ENCODE measurements around the gene MDM4. TPM values are rescaled to one million over a fixed set of nuclear protein-coding genes. Genes with fewer than 3 reads are reported as not detected.

The MDM4 gene
- total RNA-seq, 1 experiment from 2014 or later, result 49.6 TPM

DNA sequence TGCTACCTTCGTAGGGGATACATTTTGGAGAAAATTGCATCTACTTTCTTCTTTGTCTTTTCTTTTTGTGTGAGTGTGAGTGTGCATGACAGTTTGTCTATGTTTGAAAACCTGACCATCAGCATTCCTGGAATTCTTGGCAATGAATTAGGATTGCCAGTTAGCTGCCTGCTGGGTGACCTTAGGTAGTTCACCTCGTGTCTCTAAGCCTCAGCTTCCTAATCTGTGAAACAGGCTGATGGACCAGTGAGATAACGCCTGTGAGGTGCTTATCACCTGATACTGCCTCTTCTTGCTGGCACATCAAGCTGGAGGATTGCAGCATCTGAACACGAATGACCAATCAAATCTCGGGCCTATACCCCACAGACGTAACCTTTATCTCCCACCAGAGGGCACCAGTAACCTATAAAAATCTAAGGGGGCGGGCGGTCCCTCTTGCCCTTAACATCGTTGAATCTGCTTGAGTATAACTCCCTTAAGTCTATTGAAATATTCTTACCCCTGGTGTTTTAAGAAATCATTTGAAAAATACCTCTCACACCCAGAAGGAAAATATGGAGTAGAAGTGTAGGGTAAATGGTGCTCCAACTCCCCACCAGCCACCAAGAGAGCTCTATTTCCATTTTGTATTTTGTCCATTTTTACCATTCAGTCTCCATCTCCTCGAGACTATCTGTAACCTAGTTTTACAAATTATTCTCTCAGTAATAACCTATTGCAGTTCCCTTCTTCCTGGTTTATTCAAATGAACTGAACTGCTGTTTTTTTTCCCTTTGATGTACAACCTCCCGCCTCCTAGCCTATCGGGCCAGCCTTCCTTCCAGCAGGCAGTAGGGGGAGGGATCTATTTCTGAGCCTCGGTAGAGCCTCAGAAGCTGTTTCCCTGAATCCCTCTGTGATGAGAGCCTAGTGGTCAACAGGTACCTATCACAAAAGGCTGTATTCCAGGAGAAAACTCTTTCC is 49.7 kb downstream of the MDM4 start:
- H3K14ac ChIP-seq (ENCODE audit: insufficient read depth, low read length), result no peak overlapping the region
- H2BK5ac ChIP-seq (ENCODE audit: insufficient read length, low read length), result no peak overlapping the region
- no peaks in the 10 kb centered on the region for H3K79me1 ChIP-seq (ENCODE audit: insufficient read depth, low read depth, low read length, poor library complexity, severe bottlenecking)
- H4K91ac ChIP-seq (ENCODE audit: insufficient read length, low read depth, low read length), result no peak overlapping the region
- no peak overlapping the region for H2AFZ ChIP-seq (ENCODE audit: low read length)
- Mint-ChIP-seq H3K4me3 (no peak overlapping the region; a peak in 2 of 5 replicates), H3K36me3 (ENCODE audit: insufficient read depth in 1 of 3, low read depth in 3 of 3) (peaks cover 0 to 4% (median 2%) of the 10 kb centered on the region in 3 experiments; a peak in 2 of 7 replicates), H3K9me3 (no peaks in the 10 kb centered on the region), H3K27ac (peak overlapping the region in 2 of 3 experiments; percentile 2 to 72; a peak in 2 of 7 replicates), H3K4me1 (peaks cover 44 to 46% of the 10 kb centered on the region in 2 experiments), H3K27me3 (ENCODE audit: low read depth) (peaks cover 14% of the 10 kb centered on the region)
- no peaks in the 10 kb centered on the region for H3K9me3 ChIP-seq (ENCODE audit: control insufficient read depth, low read depth, low read length)
- no peak overlapping the region for H4K8ac ChIP-seq (replicated peaks; ENCODE audit: insufficient read length, low read depth, low read length)
- H2BK12ac ChIP-seq (ENCODE audit: insufficient read length, low read depth, low read length), result no peak overlapping the region
- no peak overlapping the region for H2BK15ac ChIP-seq (ENCODE audit: low read depth, low read length)
- no peak overlapping the region for H3K56ac ChIP-seq (ENCODE audit: insufficient read length, low read depth, low read length)
- peak; percentile 80 for DNase-seq
- no peak overlapping the region for H2AK5ac ChIP-seq (ENCODE audit: insufficient read length, low read length)
- no peaks in the 10 kb centered on the region; the same call in 1 of the 2 replicates for H3K27me3 ChIP-seq (ENCODE audit: insufficient read depth, low read length)
- H3K9ac ChIP-seq (ENCODE audit: extremely low read depth, insufficient read length, low read length), result no peak overlapping the region
- no peak overlapping the region for H3K23ac ChIP-seq (ENCODE audit: insufficient read length, low read depth, low read length)
- no CpG with 5 or more reads among the region's 13 CpGs for WGBS (ENCODE audit: extremely low coverage, insufficient read length, low lambda C conversion rate)
- H3K4ac ChIP-seq (ENCODE audit: low read depth, low read length), result no peak overlapping the region
- no peak overlapping the region for H3K4me2 ChIP-seq (ENCODE audit: insufficient read depth, insufficient read length, low read length)
- no peak overlapping the region for H2BK120ac ChIP-seq (ENCODE audit: low read depth, low read length, poor library complexity, severe bottlenecking)
- peaks cover 2% of the 10 kb centered on the region for H4K20me1 ChIP-seq (ENCODE audit: control insufficient read depth, insufficient read depth, insufficient read length)
- peak; percentile 89 for TF ChIP-seq CTCF (conservative IDR thresholded peaks at IDR 0.05)
- no peak overlapping the region for H3K27ac ChIP-seq (ENCODE audit: insufficient read length, low read depth, low read length)
- H3K18ac ChIP-seq (ENCODE audit: insufficient read length, low read depth, low read length), result no peak overlapping the region
- no peak overlapping the region for H3T11ph ChIP-seq (ENCODE audit: low read length)
- no peak overlapping the region for H4K5ac ChIP-seq (ENCODE audit: insufficient read length, low read depth, low read length)
- peaks cover 3% of the 10 kb centered on the region; the same call in 1 of the 2 replicates for H3K4me1 ChIP-seq (ENCODE audit: insufficient read depth, low read length)
- no peaks in the 10 kb centered on the region for H3K23me2 ChIP-seq (ENCODE audit: insufficient read length, low read depth, low read length, poor library complexity, severe bottlenecking)
- H2BK20ac ChIP-seq (ENCODE audit: low read depth, low read length, poor library complexity, severe bottlenecking), result no peak overlapping the region
- H3K79me2 ChIP-seq (ENCODE audit: insufficient read depth, low read length), result no peaks in the 10 kb centered on the region

All from H9 (cell line).